Gastroesophageal sphincter (tissue), 4 donors: Measurements from ENCODE around the gene ZCCHC24. TPM values are rescaled to one million over a fixed set of nuclear protein-coding genes. Genes with fewer than 3 reads are reported as not detected.

Source experiments
- ATAC-seq: fragments of 150-250 bp; one replicate; pipeline ENCODE4 v1.9.1; 2016; ENCODE audit warnings: mild to moderate bottlenecking, moderate library complexity
- H3K27ac ChIP-seq, 4 donors: fragments of 200-600 bp; sonication (generic) in 3 of 4; 1 replicate in 3 of 4; 2 replicates in 1 of 4; pipeline ENCODE4 v1.5.1; 2016 to 2019
- H3K27me3 ChIP-seq: fragments of 200-600 bp; sonication (generic); one replicate; pipeline ENCODE4 v1.5.1; 2019
- H3K36me3 ChIP-seq, 2 donors: fragments of 200-600 bp; sonication (generic); one replicate each; pipeline ENCODE4 v1.5.1; 2019; ENCODE audit warnings: control low read depth in 1 of 2
- H3K4me1 ChIP-seq, 3 donors: fragments of 200-600 bp; sonication (generic); 1 replicate in 2 of 3; 2 replicates in 1 of 3; pipeline ENCODE4 v1.5.1; 2016 to 2019; ENCODE audit warnings: control low read depth in 2 of 3
- H3K4me3 ChIP-seq, 2 donors: fragments of 200-600 bp; sonication (generic); one replicate each; pipeline ENCODE4 v1.5.1; 2019; ENCODE audit warnings: mild to moderate bottlenecking in 1 of 2, moderate library complexity in 1 of 2
- H3K9me3 ChIP-seq, 3 donors: fragments of 200-600 bp; sonication (generic); one replicate each; pipeline ENCODE4 v1.5.1; 2017 to 2019; ENCODE audit warnings: control low read depth in 2 of 3
- CTCF ChIP-seq, 4 experiments: fragments of 200-600 bp in 2 of 4; fragments of 450-650 bp in 2 of 4; sonication (generic) in 1 of 4; IDR thresholded peaks; one replicate each; pipeline ENCODE4 v1.5.1; 2017 to 2019; ENCODE audit warnings: antibody characterized with exemption in 4 of 4, mild to moderate bottlenecking in 2 of 4, moderate library complexity in 2 of 4
- EP300 ChIP-seq: sonication (generic); formaldehyde crosslinking; IDR thresholded peaks from one replicate; pipeline ENCODE4 v1.6.1; 2017; ENCODE audit warnings: antibody characterized with exemption, mild to moderate bottlenecking
- POLR2A ChIP-seq, 2 donors: fragments of 450-650 bp; IDR thresholded peaks; one replicate each; pipeline ENCODE4 v1.6.1; 2017; ENCODE audit warnings: antibody characterized with exemption in 2 of 2, mild to moderate bottlenecking in 2 of 2, moderate library complexity in 1 of 2
- POLR2AphosphoS5 ChIP-seq: sonication (generic); formaldehyde crosslinking; IDR thresholded peaks from one replicate; pipeline ENCODE4 v1.6.1; 2017; ENCODE audit warnings: antibody characterized with exemption
- WGBS, 2 donors: methylation state at CpG; one replicate each; pipeline ENCODE4 v1.1.5; 2018; ENCODE audit warnings: low coverage in 1 of 2; 5-methylcytosine and 5-hydroxymethylcytosine counted together
- total RNA-seq, 4 donors: library from RNA; depleted of rRNA; stranded (reverse); fragments of >200 nt; gene quantifications; one replicate each; pipeline ENCODE4 v1.1.0, GENCODE V29; 2016

The ZCCHC24 gene
- total RNA-seq, 4 donors from 2014 or later: 60.5 to 186 (median 84.1) TPM

- TF ChIP-seq EP300 (no peak), CTCF (IDR thresholded peaks at IDR 0.05) (peak in 2 of 4 experiments; percentile 40 to 43), POLR2A (IDR thresholded peaks at IDR 0.05) (no peak)
- H3K4me3 ChIP-seq: no peak overlapping the region
- H3K9me3 ChIP-seq: no peaks in the 10 kb centered on the region
- H3K4me1 ChIP-seq: peaks cover 0 to 81% (median 15%) of the 10 kb centered on the region in 3 donors
- peak; percentile 13 for ATAC-seq
- WGBS, 2 donors: 44% methylated on average over 4 of the region's 16 CpGs; no CpG with 5 or more reads in 1 of the 2 donors
- H3K36me3 ChIP-seq: peaks cover 0 to 67% of the 10 kb centered on the region in 2 donors
- H3K27ac ChIP-seq: peak overlapping the region in 3 of 4 donors; percentile 44 to 74 (median 59)
- H3K27me3 ChIP-seq: no peaks in the 10 kb centered on the region
These were observed 54.7 kb downstream of the ZCCHC24 start for GRCh38 chr10:79390551-79391229.

- Histone ChIP-seq H3K9me3 (no peaks in the 10 kb centered on the region), H3K4me3 (no peak overlapping the region), H3K4me1 (peaks cover 0 to 77% (median 15%) of the 10 kb centered on the region in 3 donors), H3K27me3 (no peaks in the 10 kb centered on the region), H3K27ac (peak overlapping the region in 3 of 4 donors; percentile 44 to 74 (median 59)), H3K36me3 (peaks cover 0 to 73% of the 10 kb centered on the region in 2 donors)
- TF ChIP-seq CTCF (IDR thresholded peaks at IDR 0.05): no peak
- no peak for TF ChIP-seq POLR2A (IDR thresholded peaks at IDR 0.05)
- no peak for TF ChIP-seq POLR2AphosphoS5
- TF ChIP-seq EP300: no peak
- WGBS, 2 donors: 100% methylated on average over 1 to 2 of the region's 2 CpGs
- ATAC-seq: no peak
These were observed 55.4 kb downstream of the ZCCHC24 start for GRCh38 chr10:79390057-79390456.

GRCh38 chr10:79387974-79388850, 57.2 kb downstream of the ZCCHC24 start:
- H3K4me1 ChIP-seq: peaks cover 0 to 72% (median 15%) of the 10 kb centered on the region in 3 donors

GRCh38 chr10:79387466-79387973, 57.9 kb downstream of the ZCCHC24 start:
- 100% methylated on average over 1 to 2 of the region's 5 CpGs for WGBS, 2 donors
- no peak for ATAC-seq
- no peaks in the 10 kb centered on the region for H3K27me3 ChIP-seq
- peaks cover 0 to 67% of the 10 kb centered on the region in 2 donors for H3K36me3 ChIP-seq
- TF ChIP-seq POLR2AphosphoS5 (no peak), POLR2A (IDR thresholded peaks at IDR 0.05) (no peak), CTCF (IDR thresholded peaks at IDR 0.05) (no peak), EP300 (no peak)
- H3K4me3 ChIP-seq: no peak overlapping the region
- H3K9me3 ChIP-seq: no peaks in the 10 kb centered on the region
- peaks cover 0 to 72% (median 19%) of the 10 kb centered on the region in 3 donors for H3K4me1 ChIP-seq
- H3K27ac ChIP-seq: peak overlapping the region in 3 of 4 donors; percentile 46 to 73 (median 65)

More at GRCh38 chr10:79387974-79388850, 57.2 kb downstream of the ZCCHC24 start:
- peak overlapping the region in 3 of 4 donors; percentile 46 to 73 (median 65) for H3K27ac ChIP-seq
- no peak for TF ChIP-seq POLR2AphosphoS5
- no peak for TF ChIP-seq POLR2A (IDR thresholded peaks at IDR 0.05)
- TF ChIP-seq EP300: no peak
- no peak for TF ChIP-seq CTCF (IDR thresholded peaks at IDR 0.05)
- no peak for ATAC-seq
- H3K9me3 ChIP-seq: no peaks in the 10 kb centered on the region
- H3K27me3 ChIP-seq: no peaks in the 10 kb centered on the region
- H3K4me3 ChIP-seq: no peak overlapping the region
- peaks cover 0 to 73% of the 10 kb centered on the region in 2 donors for H3K36me3 ChIP-seq
- WGBS, 2 donors: 90 to 100% methylated on average over 2 of the region's 11 CpGs
